Measurements from ENCODE around the gene PSENEN.
"Not testable (repeated sequence)": the region's sequence is repeated elsewhere in the genome, so short reads cannot be mapped to it uniquely, and the experiment has no call there.

DNA sequence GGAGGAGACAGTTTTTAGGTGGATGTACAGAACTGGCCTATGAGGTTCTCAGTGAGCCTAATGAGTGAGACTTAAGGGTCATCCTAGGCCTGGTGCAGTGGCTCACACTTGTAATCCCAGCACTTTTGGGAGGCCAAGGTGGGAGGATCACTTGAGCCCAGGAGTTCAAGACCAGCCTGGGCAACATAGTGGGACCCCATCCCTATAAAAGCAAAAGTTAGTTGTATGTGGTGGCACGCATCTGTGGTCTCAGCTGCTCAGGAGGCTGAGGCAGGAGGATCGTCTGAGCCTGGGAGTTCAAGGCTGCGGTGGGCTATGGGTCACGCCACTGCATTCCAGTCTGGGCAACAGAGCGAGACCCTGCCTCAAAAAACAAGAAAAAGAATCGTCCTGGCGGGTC lies 21.3 kb upstream of the PSENEN start:
- TF ChIP-seq, protein P1, sequence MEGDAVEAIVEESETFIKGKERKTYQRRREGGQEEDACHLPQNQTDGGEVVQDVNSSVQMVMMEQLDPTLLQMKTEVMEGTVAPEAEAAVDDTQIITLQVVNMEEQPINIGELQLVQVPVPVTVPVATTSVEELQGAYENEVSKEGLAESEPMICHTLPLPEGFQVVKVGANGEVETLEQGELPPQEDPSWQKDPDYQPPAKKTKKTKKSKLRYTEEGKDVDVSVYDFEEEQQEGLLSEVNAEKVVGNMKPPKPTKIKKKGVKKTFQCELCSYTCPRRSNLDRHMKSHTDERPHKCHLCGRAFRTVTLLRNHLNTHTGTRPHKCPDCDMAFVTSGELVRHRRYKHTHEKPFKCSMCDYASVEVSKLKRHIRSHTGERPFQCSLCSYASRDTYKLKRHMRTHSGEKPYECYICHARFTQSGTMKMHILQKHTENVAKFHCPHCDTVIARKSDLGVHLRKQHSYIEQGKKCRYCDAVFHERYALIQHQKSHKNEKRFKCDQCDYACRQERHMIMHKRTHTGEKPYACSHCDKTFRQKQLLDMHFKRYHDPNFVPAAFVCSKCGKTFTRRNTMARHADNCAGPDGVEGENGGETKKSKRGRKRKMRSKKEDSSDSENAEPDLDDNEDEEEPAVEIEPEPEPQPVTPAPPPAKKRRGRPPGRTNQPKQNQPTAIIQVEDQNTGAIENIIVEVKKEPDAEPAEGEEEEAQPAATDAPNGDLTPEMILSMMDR (IDR thresholded peaks at IDR 0.05) = not testable (repeated sequence)
- TF ChIP-seq POLR2A (IDR thresholded peaks at IDR 0.05) = not testable (repeated sequence)

Data from right lobe of liver (tissue), 4 donors.